Posterior cingulate gyrus (tissue), 11 donors: ENCODE data around the gene UQCRC1.

Source experiments
- DNase-seq, 10 donors: peaks; one replicate each; pipeline versions ENCODE4 v3.0.0 to v3.0.0-alpha.2; 2020 to 2021; ENCODE audit warnings: mixed read lengths in 3 of 10
- intact Hi-C: fragments of 100-400 bp; cut with DNase I; formaldehyde crosslinking; loops from one replicate; pipeline ENCODE4 v1.15.1; 2023

Gene UQCRC1

GRCh38 chr3:48600711-48601621 is 8.5 kb downstream of the UQCRC1 start:
- no peak for DNase-seq
- intact Hi-C loops = loop anchor here (5.0 kb wide), 1 partner anchor 39 kb away; the partner anchor contains the start of gene UCN2

GRCh38 chr3:48599509-48600285 is 9.7 kb downstream of the UQCRC1 start:
- no peak for DNase-seq
- intact Hi-C loops = loop anchor here (5.0 kb wide), 1 partner anchor 37 kb away; the partner anchor contains the start of gene UCN2

GRCh38 chr3:48599077-48599501 is 10.4 kb downstream of the UQCRC1 start:
- peak in 1 of 10 donors; percentile 56 for DNase-seq
- intact Hi-C loops = no loop called here

GRCh38 chr3:48598323-48599076 is 10.9 kb downstream of the UQCRC1 start:
- DNase-seq = peak in 1 of 10 donors; percentile 61

GRCh38 chr3:48597408-48597800 is 12.0 kb downstream of the UQCRC1 start:
- DNase-seq = no peak
- intact Hi-C loops = no loop called here

More at GRCh38 chr3:48598323-48599076, 10.9 kb downstream of the UQCRC1 start:
- intact Hi-C loops = no loop called here

- intact Hi-C loops = no loop called here
- no peak for DNase-seq
These were observed 12.6 kb downstream of the UQCRC1 start for GRCh38 chr3:48596676-48597407.

- DNase-seq = no peak
- intact Hi-C loops = no loop called here
These were observed 13.3 kb downstream of the UQCRC1 start for GRCh38 chr3:48596157-48596556.

- DNase-seq = peak in 2 of 10 donors; percentile 38 to 83
- intact Hi-C loops = no loop called here
These were observed 13.8 kb downstream of the UQCRC1 start for GRCh38 chr3:48595526-48596121.

- intact Hi-C loops = no loop called here
- no peak for DNase-seq
These were observed 14.3 kb downstream of the UQCRC1 start, which contains the start of gene COL7A1 for GRCh38 chr3:48595075-48595525. TSS of gene COL7A1 (minus strand) at chr3:48595329. CDS start at chr3:48595159, 170 bp downstream.

GRCh38 chr3:48594417-48595049 is 14.9 kb downstream of the UQCRC1 start:
- intact Hi-C loops = no loop called here
- DNase-seq = no peak

- intact Hi-C loops = no loop called here
These were observed 16.1 kb downstream of the UQCRC1 start for GRCh38 chr3:48593337-48593736.

GRCh38 chr3:48592519-48593087 is 16.8 kb downstream of the UQCRC1 start:
- DNase-seq = no peak
- intact Hi-C loops = no loop called here

More at GRCh38 chr3:48593337-48593736, 16.1 kb downstream of the UQCRC1 start:
- DNase-seq = no peak

GRCh38 chr3:48591886-48592518 is 17.4 kb downstream of the UQCRC1 start:
- DNase-seq = peak in 1 of 10 donors; percentile 70
- intact Hi-C loops = no loop called here

- DNase-seq = no peak
- intact Hi-C loops = no loop called here
These were observed 18.0 kb downstream of the UQCRC1 start for GRCh38 chr3:48591436-48591835.

- intact Hi-C loops = no loop called here
- no peak for DNase-seq
These were observed 21.2 kb downstream of the UQCRC1 start for GRCh38 chr3:48588230-48588629.

- intact Hi-C loops = no loop called here
- no peak for DNase-seq
These were observed 21.8 kb downstream of the UQCRC1 start for GRCh38 chr3:48587686-48588085.

- no peak for DNase-seq
- intact Hi-C loops = no loop called here
These were observed 24.0 kb downstream of the UQCRC1 start for GRCh38 chr3:48585411-48585810.

- intact Hi-C loops = no loop called here
- DNase-seq = no peak
These were observed 24.6 kb downstream of the UQCRC1 start for GRCh38 chr3:48584836-48585235.
